NCI-H82 treated with DMSO at 0.1 percent for 48 hours (cell line): ENCODE measurements around the gene C4orf33.
"Not testable (repeated sequence)": the region's sequence is repeated elsewhere in the genome, so short reads cannot be mapped to it uniquely, and the experiment has no call there.

Source experiments
- DNase-seq: peaks from one replicate; lab custom pipeline; 2025; ENCODE audit not compliant: unreplicated experiment; lab: John Stamatoyannopoulos, UW

C4orf33 gene

DNA sequence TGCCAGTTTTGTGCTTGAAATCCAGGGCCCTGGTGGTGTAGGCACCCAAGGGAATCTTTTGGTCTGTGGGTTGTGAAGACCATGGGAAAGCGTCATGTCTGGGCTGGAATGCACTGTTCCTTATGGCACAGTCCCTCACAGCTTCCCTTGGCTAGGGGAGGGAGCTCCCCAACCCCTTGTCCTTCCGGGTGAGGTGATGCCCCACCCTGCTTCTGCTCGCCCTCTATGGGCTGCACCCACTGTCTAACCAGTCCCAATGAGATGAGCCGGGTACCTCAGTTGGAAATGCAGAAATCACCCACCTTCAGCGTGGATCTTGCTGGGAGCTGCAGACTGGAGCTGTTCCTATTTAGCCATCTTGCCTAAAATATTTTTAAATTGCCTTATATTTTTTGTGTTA lies 30.7 kb downstream of the C4orf33 start:
- DNase-seq = not testable (repeated sequence)

DNA sequence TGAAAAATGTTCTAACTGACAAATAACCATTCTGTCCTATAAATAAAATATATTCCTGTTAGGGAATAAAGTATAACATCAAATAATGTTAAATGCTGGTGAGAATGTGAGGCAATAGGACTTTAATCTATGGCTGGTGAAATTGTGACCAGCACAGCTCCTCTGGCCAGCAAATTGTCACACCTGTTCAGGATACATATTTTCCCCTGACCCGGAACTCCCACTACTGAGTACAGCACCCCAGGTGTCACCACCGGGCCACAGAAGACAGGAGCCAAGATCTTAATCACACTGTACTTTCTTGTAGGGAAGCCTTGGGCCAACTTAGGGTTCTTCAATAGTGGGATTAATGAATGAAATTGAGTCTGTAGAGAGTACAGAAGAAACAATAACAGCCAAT lies 33.2 kb downstream of the C4orf33 start:
- DNase-seq = no peak

DNA sequence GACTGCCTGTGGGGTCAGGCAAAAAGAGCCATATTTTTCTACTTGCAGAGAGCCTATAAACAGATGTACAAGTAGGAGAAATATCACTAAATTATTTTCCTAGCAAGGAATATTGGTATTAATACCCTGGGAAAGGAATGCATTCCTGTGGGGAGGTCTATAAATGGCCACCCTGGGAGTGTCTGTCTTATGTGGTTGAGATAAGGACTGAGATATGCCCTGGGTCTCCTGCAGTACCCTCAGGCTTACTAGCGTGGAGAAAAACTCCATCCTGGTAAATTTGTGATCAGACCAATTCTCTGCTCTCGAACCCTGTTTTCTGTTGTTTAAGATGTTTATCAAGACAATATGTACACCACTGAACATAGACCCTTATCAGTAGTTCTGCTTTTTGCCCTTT lies 35.4 kb downstream of the C4orf33 start:
- DNase-seq = no peak

DNA sequence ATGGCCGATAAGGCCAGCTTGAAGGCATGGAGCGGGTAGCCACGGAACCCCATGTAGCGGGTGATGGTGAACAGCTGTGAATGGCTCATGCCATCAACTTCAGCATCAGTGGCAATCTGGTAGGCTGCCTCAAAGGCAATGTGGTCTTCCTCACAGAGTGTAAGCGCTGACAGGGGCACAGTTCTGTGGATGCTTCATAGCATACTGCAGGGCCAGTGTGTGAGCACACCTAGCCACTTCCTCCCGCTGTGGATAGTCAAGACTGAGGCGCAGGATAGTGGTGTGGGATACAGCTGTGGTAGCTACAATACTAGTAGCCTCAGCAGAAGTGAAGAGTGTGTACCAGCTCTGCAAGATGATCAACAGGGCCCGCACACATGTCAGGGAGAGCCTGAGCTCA lies 40.5 kb downstream of the C4orf33 start:
- no peak for DNase-seq

DNA sequence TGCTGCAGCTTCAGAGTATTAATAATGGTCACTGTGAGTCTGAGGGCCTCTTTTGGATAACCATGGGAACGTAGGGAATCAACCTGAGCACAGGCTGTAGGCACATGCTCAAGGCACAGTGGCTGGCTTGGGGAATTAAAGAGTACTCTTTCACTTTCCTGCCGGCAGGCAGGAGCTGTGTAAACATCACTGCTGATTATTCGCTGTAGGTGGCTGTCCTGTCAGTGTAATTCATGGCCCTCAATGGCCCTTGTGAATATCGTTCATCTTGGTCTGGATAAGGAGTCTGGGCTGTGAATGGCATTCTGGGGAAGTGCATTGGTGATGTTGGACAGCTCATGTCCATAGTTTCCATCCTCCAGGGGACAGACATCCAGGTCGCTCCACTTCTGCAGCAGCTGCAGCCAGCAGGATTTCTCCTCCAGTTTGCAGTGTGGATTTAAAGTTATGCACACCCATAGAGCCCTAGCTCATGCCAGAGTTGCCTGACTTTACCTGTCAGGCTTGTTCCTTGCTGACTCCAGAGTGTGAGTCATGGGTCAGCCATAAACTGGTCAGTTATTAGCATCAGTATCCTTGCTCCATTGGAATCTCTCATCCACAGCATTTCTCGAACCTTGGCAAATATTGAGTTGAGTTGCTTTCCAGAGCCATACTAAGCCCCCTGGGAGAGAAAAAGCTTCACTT lies 43.0 kb downstream of the C4orf33 start:
- DNase-seq = no peak

DNA sequence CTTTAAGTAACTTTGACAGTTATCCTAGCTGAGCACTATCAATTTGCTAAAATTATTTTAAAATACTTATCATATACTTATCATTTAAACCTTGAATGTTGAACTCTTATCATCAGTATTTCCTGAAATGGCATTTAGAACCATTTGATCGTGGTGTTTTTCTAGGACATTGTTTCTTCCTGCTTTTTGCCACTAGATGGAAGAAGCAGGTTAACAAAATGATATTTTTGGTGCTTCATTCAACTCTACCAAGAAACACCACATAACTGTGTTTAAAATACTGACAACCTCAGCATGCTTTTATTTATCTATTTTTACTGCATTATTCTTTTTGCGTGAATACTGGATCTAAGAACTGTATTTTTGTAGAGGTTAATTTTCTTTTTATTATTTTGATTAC lies 44.6 kb downstream of the C4orf33 start:
- no peak for DNase-seq

DNA sequence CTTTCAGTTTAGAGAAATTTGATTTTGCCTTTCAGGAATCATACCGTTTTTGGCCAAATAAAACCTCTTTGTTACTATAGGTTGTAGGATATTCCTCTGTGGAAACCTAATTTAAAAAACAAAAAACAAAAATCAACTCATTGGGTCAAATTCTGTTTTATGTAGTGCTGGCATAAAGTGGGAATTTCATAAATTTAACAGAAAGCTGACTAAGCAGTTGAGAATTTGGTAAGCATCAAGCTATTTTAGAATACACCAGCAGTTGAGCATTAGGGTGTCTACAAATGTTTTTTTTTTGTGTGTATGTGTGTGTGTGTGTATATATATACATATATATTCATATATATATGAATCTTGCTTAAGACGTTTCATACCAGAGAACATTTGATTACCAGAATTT lies 47.4 kb downstream of the C4orf33 start:
- DNase-seq = no peak

DNA sequence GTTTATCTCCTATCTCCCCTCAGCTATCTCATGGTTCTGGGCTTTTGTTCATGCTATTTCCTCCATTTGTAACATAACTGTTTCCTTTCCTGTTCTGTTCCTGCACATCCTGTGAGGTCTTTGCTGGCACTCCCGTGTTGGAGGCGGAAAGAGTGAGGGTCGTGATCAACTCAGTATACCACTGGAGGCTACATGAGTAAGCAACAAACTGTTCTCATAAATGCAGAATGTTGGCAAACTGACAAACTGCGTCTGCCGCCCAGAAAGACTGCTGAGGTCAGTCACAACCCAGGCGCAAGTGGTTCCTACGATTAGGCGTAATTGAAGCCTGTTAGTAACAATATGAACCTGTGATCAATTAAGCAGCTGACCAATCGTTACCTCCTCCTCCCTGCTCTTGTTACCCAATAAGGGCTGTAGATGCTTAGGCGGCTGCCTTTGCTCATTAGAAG lies 48.8 kb downstream of the C4orf33 start:
- no peak for DNase-seq

DNA sequence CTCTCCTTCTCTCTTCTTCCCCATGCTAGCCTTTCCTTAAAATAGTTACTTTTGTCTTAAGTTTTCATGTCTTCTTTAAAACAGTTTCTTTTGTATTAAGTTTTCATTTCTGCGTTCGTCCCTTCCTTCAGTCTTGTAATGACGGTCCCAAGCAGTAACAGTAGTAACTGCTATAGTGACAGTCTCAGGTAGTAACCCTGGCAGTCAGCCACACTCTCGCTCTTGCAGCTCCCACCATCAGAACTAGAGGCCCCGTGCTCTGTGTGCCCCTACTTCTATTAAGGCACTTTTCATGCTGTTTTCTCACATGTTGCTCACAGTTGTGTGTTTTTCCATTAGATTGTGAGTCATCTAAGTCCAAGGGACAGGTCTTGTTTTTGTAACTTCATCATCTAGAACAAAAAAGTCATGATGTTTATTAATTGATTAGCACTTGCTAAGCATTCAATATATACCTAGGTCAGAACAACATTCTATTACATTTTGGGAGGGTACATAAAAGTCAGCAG lies 49.3 kb downstream of the C4orf33 start:
- no peak for DNase-seq

- DNase-seq = no peak
These were observed 50.7 kb downstream of the C4orf33 start for GRCh38 chr4:129146639-129147038.

DNA sequence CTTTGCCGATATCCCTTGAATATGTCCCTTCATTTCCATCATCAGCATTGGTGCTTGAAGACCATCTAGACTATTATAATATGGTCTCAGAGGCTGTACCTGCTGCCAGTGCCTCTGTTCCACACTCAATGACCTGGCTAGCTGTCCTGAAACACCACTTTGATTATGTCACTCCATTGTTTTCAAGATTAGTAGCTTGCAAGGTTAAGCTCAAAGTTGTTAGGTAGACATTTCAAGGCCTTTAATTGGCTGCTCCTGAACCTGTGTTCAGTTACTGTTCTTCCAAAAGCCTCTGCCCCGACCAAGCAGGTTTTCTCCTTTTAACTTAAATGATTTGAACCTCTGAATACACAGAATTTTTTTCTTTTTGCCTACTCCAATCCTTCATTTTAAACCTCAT lies 52.9 kb downstream of the C4orf33 start:
- no peak for DNase-seq

GRCh38 chr4:129149906-129150305 lies 54.0 kb downstream of the C4orf33 start:
- DNase-seq = no peak

GRCh38 chr4:129152350-129152749 lies 56.4 kb downstream of the C4orf33 start:
- DNase-seq = no peak

GRCh38 chr4:129153700-129154099 lies 57.7 kb downstream of the C4orf33 start:
- no peak for DNase-seq

DNA sequence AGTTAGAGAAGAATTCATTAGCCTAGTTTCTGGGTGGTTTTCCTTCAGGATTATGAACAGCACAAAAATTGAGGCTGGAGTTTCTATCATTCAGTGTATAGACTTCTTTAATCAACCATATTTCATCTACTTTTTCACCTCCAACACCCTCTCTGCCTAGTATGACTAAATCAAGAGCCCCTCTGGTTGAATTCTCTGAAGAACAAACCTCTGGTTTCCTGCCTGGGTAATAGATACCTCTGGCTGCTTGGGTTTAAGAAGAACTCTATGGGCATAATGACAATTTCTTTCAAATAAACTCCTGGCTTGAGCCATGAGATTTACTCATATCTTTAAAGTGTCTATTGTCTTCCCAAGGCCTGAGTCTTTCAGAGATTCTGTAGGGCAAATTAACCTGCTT lies 66.5 kb downstream of the C4orf33 start:
- no peak for DNase-seq

GRCh38 chr4:129163427-129163826 lies 67.5 kb downstream of the C4orf33 start:
- DNase-seq = no peak

DNA sequence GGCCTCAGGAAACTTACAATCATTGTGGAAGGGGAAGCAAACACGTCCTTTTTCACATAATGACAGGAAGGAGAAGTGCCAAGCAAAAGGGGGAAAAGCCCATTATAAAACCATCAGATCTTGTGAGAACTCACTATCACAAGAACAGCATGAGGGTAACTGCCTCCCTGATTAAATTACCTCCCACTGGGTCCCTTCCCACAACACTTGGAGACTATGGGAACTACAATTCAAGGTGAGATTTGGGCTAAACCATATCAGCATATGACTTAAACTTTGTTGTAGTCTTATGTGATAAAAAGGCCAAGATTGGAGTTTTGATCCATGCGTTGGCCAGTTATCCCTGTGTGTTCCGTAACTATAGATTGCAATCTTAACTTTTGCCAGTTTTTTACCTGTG lies 68.3 kb downstream of the C4orf33 start:
- DNase-seq = no peak
